ENCODE measurements around the gene SCNN1A.

Gene SCNN1A

DNA sequence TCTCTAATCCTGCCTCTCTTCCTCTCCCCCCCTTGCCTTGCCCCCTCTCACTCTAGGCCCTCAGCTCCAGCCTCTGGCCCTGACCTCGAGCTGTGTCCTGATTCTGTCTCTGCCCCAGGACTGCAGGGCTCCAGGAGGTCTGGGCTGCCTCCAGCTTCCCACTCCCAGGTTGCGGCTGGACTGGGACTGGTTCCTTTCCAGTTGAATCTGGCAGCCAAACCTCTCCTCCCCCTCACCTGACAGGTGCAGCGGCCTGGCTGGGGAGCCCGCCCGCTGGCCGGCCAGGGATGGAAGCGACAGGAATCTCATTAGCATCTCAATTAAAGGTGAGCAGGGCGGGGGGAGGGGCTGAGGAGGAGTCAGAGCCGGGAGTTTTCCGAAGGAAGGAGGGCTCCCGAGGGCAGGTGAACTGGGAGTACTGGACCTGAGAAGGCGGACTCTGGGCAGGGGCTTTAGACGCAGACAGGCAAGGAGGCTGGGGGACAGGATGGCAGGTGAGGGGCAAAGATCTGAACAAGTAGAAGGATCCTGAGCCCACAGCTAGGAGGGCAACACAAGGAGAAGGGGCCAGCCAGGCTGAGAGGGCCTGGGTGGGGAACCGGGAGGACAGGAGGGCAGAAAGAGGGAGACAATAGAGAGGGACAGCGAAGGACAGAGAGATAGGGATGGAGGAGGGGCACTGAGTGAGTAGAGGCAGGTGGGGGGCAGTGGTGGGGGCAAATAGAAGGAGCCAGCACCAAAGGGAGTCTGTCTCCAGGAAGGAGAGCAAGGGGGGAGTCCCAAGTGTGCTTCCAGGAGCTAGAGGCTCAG lies at the start of gene SCNN1A:
Gene SCNN1A, minus strand, starts transcription at position 295 of the 810 bp plus-strand sequence. CDS start 780 bp downstream, outside the sequence.
- Mint-ChIP-seq H3K4me3 (peak within 1 kb of the TSS; percentile 67), H3K4me1 (peaks cover 27% of the 10 kb centered on the region)

DNA sequence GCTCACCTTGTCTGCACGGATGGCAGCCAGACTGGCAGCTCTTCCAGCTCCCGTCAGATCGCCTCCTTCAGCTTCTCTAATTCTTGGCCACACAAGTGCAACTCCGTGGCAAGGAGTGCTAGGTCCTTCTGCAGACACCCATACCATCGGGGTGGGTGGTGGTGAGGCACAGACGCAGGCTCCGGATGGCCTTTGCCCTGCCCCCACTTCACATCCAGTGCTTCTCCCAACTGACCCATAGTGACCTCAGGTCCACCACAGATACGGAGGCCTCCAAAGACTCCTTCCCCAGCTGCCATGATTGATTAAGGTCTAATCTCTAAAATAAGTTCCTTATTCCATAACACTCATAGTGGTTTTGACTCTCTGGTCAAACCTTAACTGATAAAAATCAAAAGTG lies 49.5 kb upstream of the SCNN1A start:
- no peaks in the 10 kb centered on the region for H3K9me3 Mint-ChIP-seq
- peaks cover 11% of the 10 kb centered on the region for H3K36me3 Mint-ChIP-seq (ENCODE audit: insufficient read depth)
- no peak overlapping the region for H3K27ac Mint-ChIP-seq (ENCODE audit: low read depth)
- H3K27me3 Mint-ChIP-seq: no peaks in the 10 kb centered on the region
- ATAC-seq (replicated peaks; ENCODE audit: extremely low read depth, poor library complexity, severe bottlenecking) (no peak), DNase-seq (ENCODE audit: low spot score in 2 of 2) (no peak)
- no peak overlapping the region for H3K4me3 Mint-ChIP-seq
- H3K4me1 Mint-ChIP-seq: peaks cover 36% of the 10 kb centered on the region

More for the DNA sequence above, at the start of gene SCNN1A:
- H3K27me3 Mint-ChIP-seq: peaks cover 9% of the 10 kb centered on the region
- H3K27ac Mint-ChIP-seq (ENCODE audit: low read depth): peak within 1 kb of the TSS; percentile 76
- H3K9me3 Mint-ChIP-seq: no peaks in the 10 kb centered on the region
- DNase-seq (ENCODE audit: low spot score in 2 of 2) (no peak), ATAC-seq (replicated peaks; ENCODE audit: extremely low read depth, poor library complexity, severe bottlenecking) (no peak)
- H3K36me3 Mint-ChIP-seq (ENCODE audit: insufficient read depth): peaks cover 2% of the 10 kb centered on the region

DNA sequence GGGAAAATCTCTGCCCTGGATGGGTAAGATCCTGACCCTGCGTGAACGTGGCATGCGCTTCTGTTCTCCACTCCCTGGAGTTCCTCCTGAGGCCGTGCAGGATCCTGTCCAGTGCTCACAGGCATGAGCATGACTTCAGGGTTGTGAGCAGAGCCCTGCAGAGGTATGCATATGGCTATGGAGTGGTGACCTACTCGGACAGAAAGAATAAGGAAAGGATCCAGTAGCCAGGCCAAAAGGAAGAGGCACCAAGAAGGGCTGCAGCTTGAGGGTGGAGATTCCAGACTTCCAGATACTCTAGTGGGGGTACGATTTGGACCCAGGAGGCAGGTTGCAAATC lies 48.6 kb upstream of the SCNN1A start:
- no peak for DNase-seq (ENCODE audit: low spot score in 2 of 2)
- H3K36me3 Mint-ChIP-seq (ENCODE audit: insufficient read depth): peaks cover 8% of the 10 kb centered on the region
- H3K27me3 Mint-ChIP-seq: no peaks in the 10 kb centered on the region
- H3K4me1 Mint-ChIP-seq: peaks cover 31% of the 10 kb centered on the region
- H3K4me3 Mint-ChIP-seq: no peak overlapping the region
- no peaks in the 10 kb centered on the region for H3K9me3 Mint-ChIP-seq
- ATAC-seq (replicated peaks; ENCODE audit: extremely low read depth, poor library complexity, severe bottlenecking): no peak
- H3K27ac Mint-ChIP-seq (ENCODE audit: low read depth): peak overlapping the region; percentile 25

DNA sequence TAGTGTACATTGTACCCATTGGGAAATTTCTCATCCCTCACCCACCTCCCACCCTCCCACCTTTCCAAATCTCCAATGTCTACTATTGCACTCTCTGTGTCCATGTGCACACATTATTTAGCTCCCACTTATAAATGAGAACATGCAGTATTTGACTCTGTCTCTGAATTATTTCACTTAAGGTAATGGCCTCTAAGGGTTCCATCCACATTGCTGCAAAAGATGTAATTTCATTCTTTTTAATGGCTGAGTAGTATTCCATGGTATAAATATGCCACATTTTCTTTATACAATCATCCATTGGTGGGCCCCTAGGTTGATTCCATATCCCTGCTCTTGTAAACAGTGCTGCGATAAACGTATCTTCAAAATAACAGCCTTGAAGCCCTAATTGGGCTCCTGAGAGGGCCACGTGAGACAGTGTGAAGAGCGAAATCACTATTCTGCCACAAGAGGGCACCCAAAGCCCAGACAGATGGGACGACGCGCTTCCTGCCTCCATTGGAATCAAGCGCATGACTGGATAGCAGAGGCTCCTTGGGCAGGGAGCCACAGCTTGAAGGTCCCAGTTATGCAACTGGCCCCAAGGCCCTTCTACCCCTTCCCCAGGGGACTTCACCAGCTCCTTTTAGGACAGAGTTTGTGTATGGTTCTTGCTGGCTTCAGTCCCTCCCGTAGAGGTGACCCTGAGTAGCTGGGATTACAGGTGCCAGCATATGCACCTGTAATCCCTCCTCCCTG lies 48.1 kb upstream of the SCNN1A start:
- Mint-ChIP-seq H3K27me3 (no peaks in the 10 kb centered on the region), H3K27ac (ENCODE audit: low read depth) (peak overlapping the region; percentile 25), H3K4me1 (peaks cover 31% of the 10 kb centered on the region), H3K9me3 (no peaks in the 10 kb centered on the region), H3K4me3 (no peak overlapping the region), H3K36me3 (ENCODE audit: insufficient read depth) (peaks cover 8% of the 10 kb centered on the region)
- ATAC-seq (replicated peaks; ENCODE audit: extremely low read depth, poor library complexity, severe bottlenecking) (peak; percentile 61), DNase-seq (ENCODE audit: low spot score in 2 of 2) (peak; percentile 62 to 71)

DNA sequence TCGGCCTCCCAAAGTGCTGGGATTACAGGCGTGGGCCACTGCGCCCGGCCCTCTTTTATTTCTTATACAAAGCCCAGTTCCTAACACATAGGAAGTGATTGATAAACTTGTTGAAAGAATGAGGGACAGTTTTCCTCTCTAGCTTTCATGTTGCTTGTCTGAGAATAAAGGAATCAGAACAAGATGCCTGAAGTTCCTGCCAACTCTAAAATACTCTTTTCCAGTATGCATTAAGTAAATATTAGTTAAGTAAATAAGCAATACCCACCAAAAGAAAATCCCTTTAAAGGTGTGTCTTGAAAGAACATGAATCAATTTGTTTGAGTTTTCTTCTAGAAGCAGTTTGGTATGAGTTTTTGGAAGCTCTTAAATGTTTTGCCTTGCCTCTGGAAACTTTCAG lies 45.0 kb upstream of the SCNN1A start:
- DNase-seq (ENCODE audit: low spot score in 2 of 2) (no peak), ATAC-seq (replicated peaks; ENCODE audit: extremely low read depth, poor library complexity, severe bottlenecking) (no peak)
- peaks cover 6% of the 10 kb centered on the region for H3K27me3 Mint-ChIP-seq
- H3K4me3 Mint-ChIP-seq: no peak overlapping the region
- H3K9me3 Mint-ChIP-seq: no peaks in the 10 kb centered on the region
- peaks cover 9% of the 10 kb centered on the region for H3K4me1 Mint-ChIP-seq
- H3K36me3 Mint-ChIP-seq (ENCODE audit: insufficient read depth): no peaks in the 10 kb centered on the region
- no peak overlapping the region for H3K27ac Mint-ChIP-seq (ENCODE audit: low read depth)

DNA sequence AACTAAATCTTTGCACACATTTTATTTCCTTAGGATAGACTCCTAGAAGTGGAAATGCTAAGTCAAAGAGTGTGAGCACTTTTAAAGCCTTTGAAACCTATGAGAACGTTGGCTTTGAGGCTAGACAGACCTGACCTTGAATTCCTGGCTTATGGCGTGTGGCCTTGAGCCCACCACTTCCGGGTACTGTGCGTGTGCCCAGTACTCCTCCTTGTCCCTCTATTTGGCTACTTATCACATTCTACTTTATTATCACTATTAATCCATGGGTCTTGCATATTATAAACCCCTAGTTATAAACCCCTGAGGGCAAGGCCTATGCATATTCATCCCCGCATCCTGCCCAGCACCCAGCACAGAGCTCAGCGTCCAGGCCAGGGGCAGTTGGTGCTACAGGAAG lies 43.4 kb upstream of the SCNN1A start:
- Mint-ChIP-seq H3K4me1 (peaks cover 6% of the 10 kb centered on the region), H3K9me3 (no peaks in the 10 kb centered on the region), H3K27me3 (peaks cover 6% of the 10 kb centered on the region), H3K36me3 (ENCODE audit: insufficient read depth) (no peaks in the 10 kb centered on the region), H3K27ac (ENCODE audit: low read depth) (no peak overlapping the region), H3K4me3 (no peak overlapping the region)
- ATAC-seq (replicated peaks; ENCODE audit: extremely low read depth, poor library complexity, severe bottlenecking) (no peak), DNase-seq (ENCODE audit: low spot score in 2 of 2) (no peak)

DNA sequence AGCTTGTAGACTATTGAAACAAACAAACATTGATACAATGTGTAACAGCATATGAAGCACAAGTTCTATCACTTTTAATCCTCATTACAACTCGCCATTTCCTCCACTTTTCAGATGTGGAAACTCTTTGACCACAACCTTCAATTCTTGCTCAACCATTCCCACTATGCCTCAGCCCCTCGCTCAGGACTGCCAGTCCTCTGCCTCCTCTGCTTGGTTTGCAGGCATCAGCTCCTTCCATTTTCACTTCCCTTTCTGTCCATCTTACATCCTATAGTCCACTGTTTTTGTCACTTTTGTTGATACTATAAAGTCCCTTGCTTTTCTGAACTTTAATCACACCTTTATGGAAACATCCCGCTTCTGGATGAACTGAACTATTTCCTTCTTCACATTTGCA lies 41.2 kb upstream of the SCNN1A start:
- DNase-seq (ENCODE audit: low spot score in 2 of 2) (no peak), ATAC-seq (replicated peaks; ENCODE audit: extremely low read depth, poor library complexity, severe bottlenecking) (no peak)
- H3K9me3 Mint-ChIP-seq: no peaks in the 10 kb centered on the region
- H3K4me3 Mint-ChIP-seq: no peak overlapping the region
- H3K27ac Mint-ChIP-seq (ENCODE audit: low read depth): no peak overlapping the region
- no peaks in the 10 kb centered on the region for H3K4me1 Mint-ChIP-seq
- H3K36me3 Mint-ChIP-seq (ENCODE audit: insufficient read depth): no peaks in the 10 kb centered on the region
- H3K27me3 Mint-ChIP-seq: peaks cover 6% of the 10 kb centered on the region

DNA sequence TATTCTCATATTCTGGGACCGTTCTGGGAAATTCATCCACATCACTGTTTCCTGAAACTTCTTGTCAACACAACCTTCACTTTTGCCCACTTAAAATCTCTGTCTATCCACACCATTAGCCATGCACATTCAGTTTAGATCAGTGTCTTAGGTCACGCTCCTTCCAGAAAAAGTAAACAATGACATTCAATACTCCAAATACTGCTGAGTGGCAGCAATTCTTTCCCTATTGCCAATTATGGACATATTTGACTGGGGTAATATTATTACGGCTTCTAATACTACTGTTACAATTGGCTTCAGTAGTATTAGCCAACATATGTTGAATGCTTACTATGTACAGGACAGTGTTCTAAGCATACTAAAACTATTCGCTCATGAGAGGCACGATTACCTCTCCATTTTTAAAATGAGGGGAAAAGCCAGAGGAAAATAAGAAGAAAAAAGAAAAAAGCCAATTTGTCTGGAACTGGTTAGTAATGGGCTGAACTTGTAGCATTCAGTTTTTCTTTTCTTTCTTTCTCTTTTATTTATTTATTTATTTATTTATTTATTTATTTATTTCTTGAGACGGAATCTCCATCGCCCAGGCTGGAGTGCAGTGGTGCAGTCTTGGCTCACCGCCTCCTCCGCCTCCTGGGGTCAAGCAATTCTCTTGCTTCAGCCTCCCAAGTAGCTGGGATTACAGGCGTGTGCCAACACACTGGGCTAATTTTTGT lies 32.0 kb upstream of the SCNN1A start:
- H3K27me3 Mint-ChIP-seq: no peaks in the 10 kb centered on the region
- no peaks in the 10 kb centered on the region for H3K9me3 Mint-ChIP-seq
- no peaks in the 10 kb centered on the region for H3K4me1 Mint-ChIP-seq
- no peak overlapping the region for H3K4me3 Mint-ChIP-seq
- H3K27ac Mint-ChIP-seq (ENCODE audit: low read depth): no peak overlapping the region
- no peaks in the 10 kb centered on the region for H3K36me3 Mint-ChIP-seq (ENCODE audit: insufficient read depth)
- ATAC-seq (replicated peaks; ENCODE audit: extremely low read depth, poor library complexity, severe bottlenecking): no peak
- no peak for DNase-seq (ENCODE audit: low spot score in 2 of 2)

DNA sequence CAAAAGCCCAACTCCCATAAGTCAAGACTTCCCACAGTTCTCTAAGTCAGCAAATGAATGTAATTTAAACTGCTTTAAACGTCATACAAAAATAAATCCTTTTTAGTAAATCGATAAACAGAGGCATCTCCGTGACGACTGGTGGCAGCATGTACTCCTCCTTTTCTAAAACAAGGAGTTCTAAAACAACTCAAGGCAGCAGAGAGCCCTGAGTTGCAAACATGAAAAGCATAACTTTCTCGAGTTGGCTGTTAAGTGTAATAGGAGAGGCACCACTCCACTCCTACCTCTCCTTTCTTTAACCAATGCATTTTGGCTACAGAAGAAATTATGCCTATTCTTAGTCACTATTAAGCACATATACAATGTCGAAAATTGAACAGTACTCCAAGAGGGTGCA lies 30.6 kb upstream of the SCNN1A start:
- Mint-ChIP-seq H3K27ac (ENCODE audit: low read depth) (no peak overlapping the region), H3K27me3 (no peaks in the 10 kb centered on the region), H3K4me1 (no peaks in the 10 kb centered on the region), H3K36me3 (ENCODE audit: insufficient read depth) (no peaks in the 10 kb centered on the region), H3K9me3 (no peaks in the 10 kb centered on the region), H3K4me3 (no peak overlapping the region)
- DNase-seq (ENCODE audit: low spot score in 2 of 2): no peak
- ATAC-seq (replicated peaks; ENCODE audit: extremely low read depth, poor library complexity, severe bottlenecking): no peak

DNA sequence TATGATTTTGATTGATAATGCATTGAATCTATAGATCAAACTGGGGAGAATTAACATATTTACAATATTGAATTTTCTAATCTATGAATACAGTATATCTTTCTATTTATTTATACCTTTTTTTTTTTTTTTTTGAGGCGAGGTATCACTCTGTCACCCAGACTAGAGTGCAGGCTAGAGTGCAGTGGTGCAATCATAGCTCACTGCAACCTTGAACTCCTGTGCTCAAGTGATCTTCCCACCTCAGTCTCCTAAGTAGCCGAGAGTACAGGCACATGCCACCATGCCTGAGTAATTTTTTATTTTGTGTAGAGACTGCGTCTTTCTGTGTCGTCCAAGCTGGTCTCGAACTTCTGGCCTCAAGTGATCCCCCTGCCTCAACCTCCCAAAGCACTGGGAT lies 29.0 kb upstream of the SCNN1A start:
- no peak for ATAC-seq (replicated peaks; ENCODE audit: extremely low read depth, poor library complexity, severe bottlenecking)
- Mint-ChIP-seq H3K27me3 (no peaks in the 10 kb centered on the region), H3K4me1 (no peaks in the 10 kb centered on the region), H3K36me3 (ENCODE audit: insufficient read depth) (no peaks in the 10 kb centered on the region), H3K4me3 (no peak overlapping the region), H3K27ac (ENCODE audit: low read depth) (no peak overlapping the region), H3K9me3 (no peaks in the 10 kb centered on the region)
- DNase-seq (ENCODE audit: low spot score in 2 of 2): no peak

DNA sequence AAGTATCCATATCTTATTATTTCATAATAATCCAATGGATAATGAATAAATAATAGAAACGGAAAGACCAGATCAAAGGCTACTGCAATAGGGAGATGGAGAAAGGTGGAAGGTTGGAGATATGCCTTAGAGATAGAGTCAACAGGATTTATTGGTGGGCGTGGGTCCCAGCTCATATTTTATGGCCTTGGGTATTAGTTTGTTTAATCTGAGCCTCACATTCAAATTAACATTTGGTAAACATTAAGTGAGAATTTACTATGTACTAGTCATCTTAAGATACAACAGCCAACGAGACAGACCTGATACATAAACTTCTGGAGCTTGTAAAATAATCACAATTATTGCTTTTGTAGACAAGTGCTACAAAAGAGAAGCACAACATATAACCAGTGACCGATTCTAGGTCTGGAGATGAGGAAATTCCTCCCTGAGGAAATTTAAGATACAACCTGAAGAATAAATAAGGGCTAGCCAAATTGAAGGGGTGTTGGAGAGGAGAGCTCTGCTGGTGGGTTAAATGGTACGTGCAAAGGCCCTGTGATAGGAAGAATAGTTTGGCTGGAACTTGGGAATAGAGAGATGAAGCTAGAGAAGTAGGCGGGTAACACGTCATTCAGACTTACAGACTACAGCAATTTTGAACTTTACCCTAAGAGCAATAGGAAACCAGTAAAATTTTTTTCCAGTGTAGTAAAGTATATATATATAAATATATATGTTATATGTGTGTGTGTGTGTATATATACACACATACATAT lies 24.7 kb upstream of the SCNN1A start:
- no peak overlapping the region for H3K4me3 Mint-ChIP-seq
- no peaks in the 10 kb centered on the region for H3K27me3 Mint-ChIP-seq
- H3K36me3 Mint-ChIP-seq (ENCODE audit: insufficient read depth): no peaks in the 10 kb centered on the region
- H3K9me3 Mint-ChIP-seq: no peaks in the 10 kb centered on the region
- no peak overlapping the region for H3K27ac Mint-ChIP-seq (ENCODE audit: low read depth)
- no peaks in the 10 kb centered on the region for H3K4me1 Mint-ChIP-seq
- DNase-seq (ENCODE audit: low spot score in 2 of 2): no peak
- no peak for ATAC-seq (replicated peaks; ENCODE audit: extremely low read depth, poor library complexity, severe bottlenecking)

DNA sequence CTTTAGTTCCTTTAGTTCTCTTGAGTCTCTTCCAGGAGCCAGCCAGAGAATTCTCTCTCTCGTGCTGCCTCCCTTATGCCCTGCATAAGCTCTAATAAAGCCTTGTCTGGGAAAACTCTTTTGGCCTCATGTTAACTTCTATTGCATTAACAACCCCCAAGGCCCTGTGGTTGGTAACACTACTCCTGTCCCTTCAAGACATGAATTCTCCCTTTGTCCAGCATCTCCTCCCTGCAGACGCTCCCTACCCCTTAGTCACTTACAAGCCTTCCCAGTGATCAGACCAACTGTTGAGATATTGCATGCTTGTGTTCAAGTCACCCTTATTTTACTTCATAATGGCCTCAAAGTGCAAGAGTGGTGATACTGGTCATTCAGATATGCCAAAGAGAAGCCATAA lies 20.7 kb upstream of the SCNN1A start:
- no peaks in the 10 kb centered on the region for H3K27me3 Mint-ChIP-seq
- no peaks in the 10 kb centered on the region for H3K9me3 Mint-ChIP-seq
- H3K4me3 Mint-ChIP-seq: no peak overlapping the region
- H3K36me3 Mint-ChIP-seq (ENCODE audit: insufficient read depth): no peaks in the 10 kb centered on the region
- no peak for DNase-seq (ENCODE audit: low spot score in 2 of 2)
- ATAC-seq (replicated peaks; ENCODE audit: extremely low read depth, poor library complexity, severe bottlenecking): no peak
- H3K27ac Mint-ChIP-seq (ENCODE audit: low read depth): no peak overlapping the region
- no peaks in the 10 kb centered on the region for H3K4me1 Mint-ChIP-seq
